Kidney (tissue), 14 donors: ENCODE results near the gene SMARCAL1. TPM values are rescaled to one million over a fixed set of nuclear protein-coding genes. Genes with fewer than 3 reads are reported as not detected.

Experiments
- DNase-seq, 5 donors: peaks; one replicate each; pipeline ENCODE4 v3.0.0-alpha.2; 2013 to 2020
- FAIRE-seq: peaks from 2 replicates; lab custom pipeline; 2012; peaks lifted over from hg19 to GRCh38; lab: Jason Lieb, UNC
- H3K27ac ChIP-seq, 2 donors: one replicate each; pipeline ENCODE4 v1.7.0; 2013; ENCODE audit warnings: low read depth in 2 of 2, low read length in 2 of 2, inconsistent platforms in 1 of 2
- H3K27me3 ChIP-seq: one replicate; pipeline ENCODE4 v1.7.1; 2013; ENCODE audit warnings: low read length, inconsistent platforms; ENCODE audit not compliant: control insufficient read depth, insufficient read depth
- H3K36me3 ChIP-seq, 3 donors: one replicate each; pipeline versions ENCODE4 v1.7.0 to v1.7.1; 2013; ENCODE audit warnings: low read length in 3 of 3, control low read depth in 1 of 3, inconsistent platforms in 1 of 3; ENCODE audit not compliant: insufficient read depth in 3 of 3, control insufficient read depth in 2 of 3
- H3K4me1 ChIP-seq, 3 donors: one replicate each; pipeline versions ENCODE4 v1.7.0 to v1.7.1; 2013; ENCODE audit warnings: low read length in 3 of 3, inconsistent platforms in 1 of 3, low read depth in 1 of 3; ENCODE audit not compliant: control insufficient read depth in 2 of 3, insufficient read depth in 2 of 3
- H3K4me3 ChIP-seq, 3 donors: one replicate each; pipeline versions ENCODE4 v1.7.0 to v1.8.1; 2013; ENCODE audit warnings: low read length in 3 of 3, control low read depth in 1 of 3, inconsistent platforms in 1 of 3
- H3K9ac ChIP-seq, 3 donors: one replicate each; pipeline versions ENCODE4 v1.7.0 to v1.7.1; 2013; ENCODE audit warnings: low read length in 3 of 3, control low read depth in 1 of 3, inconsistent platforms in 1 of 3
- H3K9me3 ChIP-seq, 3 donors: one replicate each; pipeline versions ENCODE4 v1.7.0 to v1.7.1; 2013; ENCODE audit warnings: low read length in 3 of 3, control low read depth in 1 of 3, inconsistent platforms in 1 of 3; ENCODE audit not compliant: control insufficient read depth in 2 of 3, insufficient read depth in 1 of 3
- intact Hi-C: fragments of 100-400 bp; cut with DNase I; formaldehyde crosslinking; loops from one replicate; pipeline ENCODE4 v1.11.1; 2022
- polyA plus RNA-seq: library from polyadenylated mRNA; stranded (reverse); fragments of 350-450 nt; fragmentation: Illumina TruSeq; extraction: RNeasy Lipid Tissue Mini Kit (QIAGEN cat#74804); gene quantifications from one replicate; pipeline ENCODE4 v1.2.3, GENCODE V29; 2014; ENCODE audit warnings: low read depth, low replicate concordance; ENCODE audit not compliant: insufficient read depth
- total RNA-seq: library from RNA; stranded (reverse); fragmentation: NEBNext Ultra II Directional; extraction: Animal tissue kit (Norgen Biotek cat#: 25700); gene quantifications from one replicate; pipeline ENCODE4 v1.2.1, GENCODE V29; 2021
- TF ChIP-seq, protein P1 (sequence below): IDR thresholded peaks from 3 replicates; pipeline ENCODE4 v1.5.1; 2012; ENCODE audit warnings: mild to moderate bottlenecking, moderate library complexity, borderline replicate concordance; ENCODE audit not compliant: insufficient read depth; ENCODE audit errors: extremely low read depth
- donor health status: control.
- donor health status: control.
- donor health status: control.
- donor health status: control.
- donor health status: control.
- donor health status: DM: yes; HTN: yes; CAD: no.
- donor health status: Normal renal cell carcinoma (clear cell type).

SMARCAL1 gene
- total and polyA plus RNA-seq, 2 donors from 2014 or later: 9.7 to 17.3 TPM

DNA sequence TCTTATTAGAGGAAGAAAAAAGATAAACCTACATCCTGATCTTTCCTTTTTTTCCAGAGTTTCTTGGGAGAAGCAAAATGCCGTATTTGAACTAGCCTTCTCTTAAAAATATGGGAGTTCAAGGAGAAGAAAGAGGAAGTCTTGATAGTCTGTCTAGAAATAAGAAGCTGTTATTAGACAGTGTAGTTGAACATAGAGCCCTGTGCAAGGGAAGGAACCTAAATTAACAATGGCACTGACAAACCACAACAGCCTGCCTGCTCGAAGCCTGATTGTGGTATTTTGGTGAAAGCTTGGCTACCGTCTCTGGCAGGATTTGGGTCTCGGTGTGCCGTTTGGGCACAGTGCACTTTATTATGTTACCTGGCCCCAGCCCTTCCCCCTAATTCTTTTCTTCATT is 17.1 kb downstream of the SMARCAL1 start:
- TF ChIP-seq, protein P1, sequence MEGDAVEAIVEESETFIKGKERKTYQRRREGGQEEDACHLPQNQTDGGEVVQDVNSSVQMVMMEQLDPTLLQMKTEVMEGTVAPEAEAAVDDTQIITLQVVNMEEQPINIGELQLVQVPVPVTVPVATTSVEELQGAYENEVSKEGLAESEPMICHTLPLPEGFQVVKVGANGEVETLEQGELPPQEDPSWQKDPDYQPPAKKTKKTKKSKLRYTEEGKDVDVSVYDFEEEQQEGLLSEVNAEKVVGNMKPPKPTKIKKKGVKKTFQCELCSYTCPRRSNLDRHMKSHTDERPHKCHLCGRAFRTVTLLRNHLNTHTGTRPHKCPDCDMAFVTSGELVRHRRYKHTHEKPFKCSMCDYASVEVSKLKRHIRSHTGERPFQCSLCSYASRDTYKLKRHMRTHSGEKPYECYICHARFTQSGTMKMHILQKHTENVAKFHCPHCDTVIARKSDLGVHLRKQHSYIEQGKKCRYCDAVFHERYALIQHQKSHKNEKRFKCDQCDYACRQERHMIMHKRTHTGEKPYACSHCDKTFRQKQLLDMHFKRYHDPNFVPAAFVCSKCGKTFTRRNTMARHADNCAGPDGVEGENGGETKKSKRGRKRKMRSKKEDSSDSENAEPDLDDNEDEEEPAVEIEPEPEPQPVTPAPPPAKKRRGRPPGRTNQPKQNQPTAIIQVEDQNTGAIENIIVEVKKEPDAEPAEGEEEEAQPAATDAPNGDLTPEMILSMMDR: no peak
- Histone ChIP-seq H3K4me3 (no peak overlapping the region), H3K36me3 (peaks cover 5 to 47% (median 43%) of the 10 kb centered on the region in 3 donors)

DNA sequence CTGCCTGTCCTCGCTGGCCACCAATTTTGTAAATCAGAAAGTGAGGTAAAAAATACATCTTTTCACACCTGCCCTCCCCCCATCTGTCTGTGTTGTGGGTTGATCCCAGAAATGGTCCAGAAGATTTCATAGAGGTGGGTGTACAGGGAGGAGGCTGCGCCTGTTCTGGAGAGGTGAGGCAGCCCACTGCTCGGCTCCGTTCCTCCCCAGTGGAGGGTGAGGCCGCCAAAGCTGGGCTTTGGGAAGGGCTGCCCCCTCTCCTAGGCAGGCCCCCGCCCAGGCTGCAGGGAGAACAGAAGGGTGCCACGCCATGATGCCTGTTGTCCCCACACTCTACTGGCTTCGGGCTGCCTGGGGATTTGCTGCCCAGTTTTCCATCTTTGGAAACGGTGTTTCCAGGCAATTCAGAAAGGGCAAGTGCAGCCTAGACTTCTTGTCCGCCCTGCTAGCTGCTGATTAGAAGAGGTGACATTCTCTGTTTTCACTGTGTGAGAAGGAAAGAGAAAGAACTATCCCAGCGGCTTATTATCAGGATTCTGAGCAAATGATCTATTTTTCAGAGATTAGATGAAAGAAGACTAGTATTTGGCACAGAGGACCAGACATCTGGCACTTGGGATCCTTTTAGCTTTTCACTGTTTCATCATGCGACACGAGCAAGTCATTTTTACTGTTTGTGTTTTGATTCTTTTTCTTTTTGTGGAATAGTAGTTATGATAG is 18.7 kb downstream of the SMARCAL1 start:
- no peaks in the 10 kb centered on the region for H3K4me1 ChIP-seq
- TF ChIP-seq, protein P1: no peak
- intact Hi-C loops: no loop called here
- no peak for DNase-seq
- no peak overlapping the region for H3K4me3 ChIP-seq
- FAIRE-seq: no peak
- no peak overlapping the region for H3K27ac ChIP-seq
- H3K9ac ChIP-seq: no peak overlapping the region
- no peaks in the 10 kb centered on the region for H3K9me3 ChIP-seq
- H3K27me3 ChIP-seq: no peaks in the 10 kb centered on the region
- H3K36me3 ChIP-seq: peaks cover 0 to 45% (median 37%) of the 10 kb centered on the region in 3 donors

More for the DNA sequence above, 17.1 kb downstream of the SMARCAL1 start:
- intact Hi-C loops: no loop called here
- DNase-seq (no peak), FAIRE-seq (no peak)
- H3K4me1 ChIP-seq: no peaks in the 10 kb centered on the region
- no peak overlapping the region for H3K9ac ChIP-seq
- peaks cover 0 to 3% (median 0%) of the 10 kb centered on the region in 3 donors for H3K9me3 ChIP-seq
- H3K27ac ChIP-seq: no peak overlapping the region
- H3K27me3 ChIP-seq: no peaks in the 10 kb centered on the region

DNA sequence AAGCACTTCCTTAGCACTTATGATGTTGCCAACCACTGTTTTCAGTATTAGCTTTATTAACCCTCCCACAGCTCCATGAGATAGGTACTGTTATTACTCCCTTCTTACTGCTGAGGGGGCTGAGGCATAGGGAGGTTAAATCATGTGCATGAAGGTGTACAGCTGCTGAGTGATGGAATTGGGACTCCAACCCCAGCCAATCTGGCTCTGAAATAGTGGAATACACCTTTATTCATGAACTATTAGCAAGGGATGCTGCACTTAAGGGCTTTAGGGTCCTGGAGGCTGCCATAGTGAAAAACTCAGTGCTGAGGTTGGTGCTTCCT is 19.2 kb downstream of the SMARCAL1 start:
- intact Hi-C loops: no loop called here
- no peak for FAIRE-seq
- H3K4me3 ChIP-seq: no peak overlapping the region
- TF ChIP-seq, protein P1: no peak
- no peaks in the 10 kb centered on the region for H3K9me3 ChIP-seq
- DNase-seq: no peak
- no peak overlapping the region for H3K9ac ChIP-seq
- no peak overlapping the region for H3K27ac ChIP-seq
- no peaks in the 10 kb centered on the region for H3K27me3 ChIP-seq
- H3K4me1 ChIP-seq: no peaks in the 10 kb centered on the region
- H3K36me3 ChIP-seq: peaks cover 0 to 49% (median 37%) of the 10 kb centered on the region in 3 donors
